ENCODE results near the gene FBLN2. TPM values are rescaled to one million over a fixed set of nuclear protein-coding genes. Genes with fewer than 3 reads are reported as not detected.
A peak's percentile ranks its signal among the peaks of the same experiment; 100 is the strongest.

Gene FBLN2
- total and polyA plus RNA-seq, 2 of the 4 experiments (the other 2 are of a cell fraction), result 11.8 to 60.8 TPM

DNA sequence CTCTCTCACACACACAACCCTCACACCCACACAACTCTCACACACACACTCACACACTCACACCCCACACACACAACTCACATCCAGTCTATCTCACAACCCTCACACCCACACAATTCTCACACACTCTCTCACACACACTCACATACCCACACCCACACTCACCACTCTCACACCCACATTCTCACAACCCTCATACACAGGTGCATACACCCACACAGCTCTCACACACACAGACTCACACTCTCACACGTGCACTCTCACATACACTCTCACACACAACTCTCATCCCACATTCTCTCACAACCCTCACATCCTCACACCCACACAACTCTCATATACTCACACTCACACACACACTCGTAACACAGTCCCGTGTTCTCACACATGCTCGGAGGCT, 134.4 kb downstream of the FBLN2 start:
- no peak overlapping the region for H4K8ac ChIP-seq (ENCODE audit: low read depth in 2 of 2, low read length in 2 of 2)
- H3K4me3 ChIP-seq (ENCODE audit: insufficient read depth, low read depth, low read length), result no peak overlapping the region
- no peak overlapping the region for H2BK15ac ChIP-seq (ENCODE audit: low read depth, low read length)
- in situ Hi-C loops (cut with MboI; ENCODE audit: low sequenced_read_pairs) (no loop called here), dilution Hi-C loops (cut with HindIII; ENCODE audit: low sequenced_read_pairs, unreplicated experiment) (no loop called here), intact Hi-C loops (cut with micrococcal nuclease) (no loop called here)
- H4K20me1 ChIP-seq (ENCODE audit: insufficient read depth, low read length), result no peaks in the 10 kb centered on the region
- no peak overlapping the region for H3K14ac ChIP-seq (replicated peaks; ENCODE audit: low read depth, low read length)
- no peak overlapping the region for H2BK20ac ChIP-seq (ENCODE audit: low read depth, low read length)
- no peak overlapping the region for H3K4ac ChIP-seq (ENCODE audit: low read depth, low read length)
- peak overlapping the region; percentile 53 for H2BK5ac ChIP-seq (ENCODE audit: low read depth, low read length, poor library complexity, severe bottlenecking)
- no peak overlapping the region for H3K9ac ChIP-seq (ENCODE audit: low read depth, low read length)
- H4K5ac ChIP-seq (ENCODE audit: low read depth, low read length), result no peak overlapping the region
- no peak overlapping the region for H3K23ac ChIP-seq (ENCODE audit: low read depth, low read length)
- no peak overlapping the region for H3K18ac ChIP-seq (ENCODE audit: low read depth, low read length)
- H2AFZ ChIP-seq (replicated peaks; ENCODE audit: low read length, poor library complexity), result no peak overlapping the region
- no peak for ATAC-seq (ENCODE audit: low read depth)
- no TSS peak for BruUV-seq (replicated peaks)
- H2AK9ac ChIP-seq (replicated peaks; ENCODE audit: low read depth, low read length, poor library complexity), result no peak overlapping the region
- no peak overlapping the region for H2BK120ac ChIP-seq (ENCODE audit: low read depth, low read length)
- DNase-seq, result no peak
- no peak overlapping the region for H3K4me2 ChIP-seq (ENCODE audit: low read depth, low read length)
- ChIA-PET CTCF (no interaction called here), POLR2A (ENCODE audit: unreplicated experiment) (no interaction called here)
- H3K27me3 ChIP-seq (ENCODE audit: control insufficient read depth, insufficient read depth, low read length), result peaks cover 9% of the 10 kb centered on the region
- H3K56ac ChIP-seq (ENCODE audit: extremely low read depth, insufficient read depth, low read length), result no peak overlapping the region
- H3K36me3 ChIP-seq (ENCODE audit: control insufficient read depth, insufficient read depth, low read length), result no peaks in the 10 kb centered on the region
- no peaks in the 10 kb centered on the region for H3K9me1 ChIP-seq (ENCODE audit: insufficient read depth, low read length)
- H3K27ac ChIP-seq (ENCODE audit: insufficient read depth, low read length), result no peak overlapping the region
- no peaks in the 10 kb centered on the region for H3K4me1 ChIP-seq (ENCODE audit: control insufficient read depth, insufficient read depth, low read length)
- no peak overlapping the region for H4K91ac ChIP-seq (ENCODE audit: insufficient read depth, low read depth, low read length)
- WGBS, 2 experiments (ENCODE audit: extremely low coverage in 2 of 2, insufficient read length in 1 of 2), result 73 to 100% methylated on average over 1 to 4 of the region's 4 CpGs
- H3K79me1 ChIP-seq (ENCODE audit: low read depth in 1 of 2, low read length in 2 of 2), result no peaks in the 10 kb centered on the region
- H2AK5ac ChIP-seq (ENCODE audit: low read depth, low read length), result no peak overlapping the region
- TF ChIP-seq RAD21 (IDR thresholded peaks at IDR 0.05; ENCODE audit: low read length) (no peak), BHLHE40 (IDR thresholded peaks at IDR 0.05; ENCODE audit: low read depth, low read length) (no peak), RFX5 (IDR thresholded peaks at IDR 0.05; ENCODE audit: low read depth, low read length) (no peak), NFE2L2 (IDR thresholded peaks at IDR 0.05; ENCODE audit: low read depth, low read length) (no peak), MAFK (IDR thresholded peaks at IDR 0.05; ENCODE audit: low read depth, low read length) (no peak), CHD1 (IDR thresholded peaks at IDR 0.05; ENCODE audit: low read depth, low read length) (no peak), CEBPB (IDR thresholded peaks at IDR 0.05; ENCODE audit: low read depth, low read length) (no peak), SMC3 (IDR thresholded peaks at IDR 0.05; ENCODE audit: low read depth, low read length) (no peak), MAZ (IDR thresholded peaks at IDR 0.05; ENCODE audit: borderline replicate concordance, low read depth, low read length) (no peak)
- TF ChIP-seq, protein P1, sequence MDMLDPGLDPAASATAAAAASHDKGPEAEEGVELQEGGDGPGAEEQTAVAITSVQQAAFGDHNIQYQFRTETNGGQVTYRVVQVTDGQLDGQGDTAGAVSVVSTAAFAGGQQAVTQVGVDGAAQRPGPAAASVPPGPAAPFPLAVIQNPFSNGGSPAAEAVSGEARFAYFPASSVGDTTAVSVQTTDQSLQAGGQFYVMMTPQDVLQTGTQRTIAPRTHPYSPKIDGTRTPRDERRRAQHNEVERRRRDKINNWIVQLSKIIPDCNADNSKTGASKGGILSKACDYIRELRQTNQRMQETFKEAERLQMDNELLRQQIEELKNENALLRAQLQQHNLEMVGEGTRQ (IDR thresholded peaks at IDR 0.05; ENCODE audit: low read depth, low read length), result no peak
- TF ChIP-seq, protein P2, sequence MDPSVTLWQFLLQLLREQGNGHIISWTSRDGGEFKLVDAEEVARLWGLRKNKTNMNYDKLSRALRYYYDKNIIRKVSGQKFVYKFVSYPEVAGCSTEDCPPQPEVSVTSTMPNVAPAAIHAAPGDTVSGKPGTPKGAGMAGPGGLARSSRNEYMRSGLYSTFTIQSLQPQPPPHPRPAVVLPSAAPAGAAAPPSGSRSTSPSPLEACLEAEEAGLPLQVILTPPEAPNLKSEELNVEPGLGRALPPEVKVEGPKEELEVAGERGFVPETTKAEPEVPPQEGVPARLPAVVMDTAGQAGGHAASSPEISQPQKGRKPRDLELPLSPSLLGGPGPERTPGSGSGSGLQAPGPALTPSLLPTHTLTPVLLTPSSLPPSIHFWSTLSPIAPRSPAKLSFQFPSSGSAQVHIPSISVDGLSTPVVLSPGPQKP (IDR thresholded peaks at IDR 0.05; ENCODE audit: borderline replicate concordance, low read depth, low read length), result no peak
- H3K9me3 ChIP-seq (ENCODE audit: control insufficient read depth, insufficient read depth, low read length), result no peaks in the 10 kb centered on the region

Measured in IMR-90 (cell line).